Choroid plexus epithelial cell (primary cell): ENCODE data around the gene GALK2.

Source experiments
- DNase-seq: peaks from one replicate; pipeline ENCODE4 v3.0.0-alpha.2; 2010; ENCODE audit warnings: low read depth
- H3K4me3 ChIP-seq: 2 replicates; pipeline ENCODE4 v1.5.1; 2011; ENCODE audit warnings: low read depth, mild to moderate bottlenecking, control low read depth, low read length, moderate library complexity
- CTCF ChIP-seq: conservative IDR thresholded peaks from 2 replicates; pipeline ENCODE4 v1.5.1; 2011; ENCODE audit warnings: low read depth, mild to moderate bottlenecking, control low read depth, inconsistent platforms, low read length, moderate library complexity

GALK2 gene

GRCh38 chr15:49135342-49135857 is 34.6 kb upstream of the GALK2 start:
- TF ChIP-seq CTCF: no peak
- no peak overlapping the region for H3K4me3 ChIP-seq
- peak; percentile 24 for DNase-seq

GRCh38 chr15:49135911-49136310 is 34.1 kb upstream of the GALK2 start:
- peak; percentile 82 for DNase-seq
- H3K4me3 ChIP-seq: no peak overlapping the region
- no peak for TF ChIP-seq CTCF

GRCh38 chr15:49137861-49138260 is 32.2 kb upstream of the GALK2 start:
- H3K4me3 ChIP-seq: no peak overlapping the region
- DNase-seq: peak; percentile 27

GRCh38 chr15:49145651-49146609 is 24.1 kb upstream of the GALK2 start:
- TF ChIP-seq CTCF: peak; percentile 77
- no peak overlapping the region for H3K4me3 ChIP-seq
- DNase-seq: peak; percentile 86

More at GRCh38 chr15:49137861-49138260, 32.2 kb upstream of the GALK2 start:
- no peak for TF ChIP-seq CTCF

- no peak for TF ChIP-seq CTCF
- no peak overlapping the region for H3K4me3 ChIP-seq
- DNase-seq: no peak
These were observed 21.7 kb upstream of the GALK2 start for GRCh38 chr15:49148298-49148697.

GRCh38 chr15:49148727-49149126 is 21.3 kb upstream of the GALK2 start:
- H3K4me3 ChIP-seq: no peak overlapping the region
- DNase-seq: no peak
- TF ChIP-seq CTCF: no peak
